K562 (cell line): ENCODE results near the gene DALRD3. TPM values are rescaled to one million over a fixed set of nuclear protein-coding genes. Genes with fewer than 3 reads are reported as not detected.

Source experiments
- ATAC-seq: fragments of 200-7000 bp; cut with Tn5 transposase; 3 replicates; pipeline ENCODE4 v1.9.1; 2020; ENCODE audit warnings: moderate library complexity
- BruUV-seq: library from RNA; stranded (reverse); fragments of 400-500 nt; replicated peaks from 2 replicates; lab custom pipeline; 2021; lab: Mats Ljungman, UMichigan
- CTCF ChIA-PET: fragments of 300-600 bp; formaldehyde crosslinking; extraction: SDS; loops from one replicate; lab custom pipeline; 2021; ENCODE audit warnings: low intra/inter-chr PET ratio; lab: Yijun Ruan, JAX
- POLR2A ChIA-PET: fragments of 300-600, 350-650 bp; sonication (Branson Sonifier 250); formaldehyde crosslinking; extraction: SDS; loops from one replicate; lab custom pipeline; 2021; ENCODE audit warnings: antibody characterized with exemption, inconsistent platforms; lab: Yijun Ruan, JAX
- DNase-seq, 4 experiments: peaks; one replicate each; pipeline versions ENCODE4 v3.0.0 to v3.0.0-alpha.2; 2011 to 2018; ENCODE audit warnings: low spot score in 3 of 4, mixed read lengths in 3 of 4; ENCODE audit errors: extremely low read depth in 1 of 4
- FAIRE-seq: peaks from 2 replicates; lab custom pipeline; 2011; peaks lifted over from hg19 to GRCh38; lab: Jason Lieb, UNC
- H2AFZ ChIP-seq: 2 replicates; pipeline ENCODE4 v1.6.0; 2011; ENCODE audit warnings: low read depth, low read length, control low read depth, inconsistent platforms
- H3K27ac ChIP-seq: fragments of 200-600 bp; 3 replicates; pipeline ENCODE4 v1.8.0; 2011; ENCODE audit warnings: low read depth, mild to moderate bottlenecking, control low read depth, inconsistent platforms, low read length, moderate library complexity, mixed read lengths; ENCODE audit errors: extremely low read depth
- H3K27me3 ChIP-seq, 2 experiments: fragments of 300-600 bp in 1 of 2; 2 replicates in 1 of 2; 3 replicates in 1 of 2; pipeline versions ENCODE4 v1.6.0 to v1.8.0; 2011; ENCODE audit warnings: inconsistent platforms in 2 of 2, low read length in 2 of 2, mild to moderate bottlenecking in 1 of 2, mixed read lengths in 1 of 2, moderate library complexity in 1 of 2; ENCODE audit not compliant: control insufficient read depth in 2 of 2, insufficient read depth in 2 of 2
- H3K36me3 ChIP-seq: fragments of 300-600 bp; 3 replicates; pipeline ENCODE4 v1.8.0; 2011; ENCODE audit warnings: mild to moderate bottlenecking, low read length, inconsistent platforms; ENCODE audit not compliant: control insufficient read depth, insufficient read depth
- H3K4me1 ChIP-seq, 2 experiments: fragments of 200-600 bp in 1 of 2; replicated peaks in 1 of 2; 2 replicates in 1 of 2; 3 replicates in 1 of 2; pipeline versions ENCODE4 v1.5.1 to v1.8.0; 2011; ENCODE audit warnings: inconsistent platforms in 2 of 2, low read length in 2 of 2, mild to moderate bottlenecking in 1 of 2, mixed read lengths in 1 of 2, moderate library complexity in 1 of 2; ENCODE audit not compliant: control insufficient read depth in 2 of 2, insufficient read depth in 2 of 2
- H3K4me2 ChIP-seq: 2 replicates; pipeline ENCODE4 v1.6.1; 2011; ENCODE audit warnings: low read length, control low read depth, inconsistent platforms, mixed read lengths; ENCODE audit not compliant: insufficient read depth
- H3K4me3 ChIP-seq: fragments of 200-600 bp; sonication (generic), shearing (Covaris generic); 2 replicates; pipeline ENCODE4 v1.5.1; 2016; ENCODE audit warnings: control low read depth, inconsistent platforms
- H3K79me2 ChIP-seq: fragments of 200-600 bp; 3 replicates; pipeline ENCODE4 v1.8.0; 2011; ENCODE audit warnings: low read length, inconsistent platforms; ENCODE audit not compliant: control insufficient read depth, insufficient read depth
- H3K9ac ChIP-seq, 2 experiments: 2 replicates each; pipeline versions ENCODE4 v1.6.0 to v1.6.1; 2011; ENCODE audit warnings: low read depth in 2 of 2, low read length in 2 of 2, control low read depth in 1 of 2, inconsistent platforms in 1 of 2, mild to moderate bottlenecking in 1 of 2, mixed read lengths in 1 of 2; ENCODE audit not compliant: insufficient read depth in 1 of 2
- H3K9me1 ChIP-seq: one replicate; pipeline ENCODE4 v1.6.0; 2011; ENCODE audit warnings: inconsistent platforms, mild to moderate bottlenecking, low read length, moderate library complexity; ENCODE audit not compliant: control insufficient read depth, insufficient read depth
- H3K9me3 ChIP-seq: replicated peaks from 2 replicates; pipeline ENCODE4 v1.5.1; 2011; ENCODE audit warnings: low read depth, low read length, inconsistent platforms; ENCODE audit not compliant: control insufficient read depth, insufficient read depth
- H4K20me1 ChIP-seq: replicated peaks from 2 replicates; pipeline ENCODE4 v1.6.1; 2011; ENCODE audit warnings: low read length, inconsistent platforms, mixed read lengths; ENCODE audit not compliant: control insufficient read depth, insufficient read depth
- CREM ChIP-seq: IDR thresholded peaks from 2 replicates; pipeline ENCODE4 v1.6.1; 2014; ENCODE audit warnings: antibody characterized with exemption, low read depth
- FOXK2 ChIP-seq, 2 experiments: fragments of 450-650 bp; IDR thresholded peaks in 1 of 2; conservative IDR thresholded peaks in 1 of 2; 2 replicates each; pipeline ENCODE4 v1.6.1; 2016; ENCODE audit warnings: low read depth in 2 of 2, mild to moderate bottlenecking in 1 of 2
- FUS ChIP-seq: fragments of 200-400 bp; formaldehyde crosslinking; optimal IDR thresholded peaks from 2 replicates; pipeline ENCODE3; 2017; ENCODE audit warnings: low read depth, low read length
- NONO ChIP-seq, 2 experiments: fragments of 200-400 bp in 1 of 2; fragments of 450-650 bp in 1 of 2; formaldehyde crosslinking in 1 of 2; IDR thresholded peaks; 2 replicates each; pipeline ENCODE4 v1.6.1; 2017; ENCODE audit warnings: low read depth in 2 of 2, mild to moderate bottlenecking in 2 of 2, moderate library complexity in 2 of 2, low read length in 1 of 2
- RBM15 ChIP-seq: fragments of 200-400 bp; formaldehyde crosslinking; IDR thresholded peaks from 2 replicates; pipeline ENCODE4 v1.6.1; 2018; ENCODE audit warnings: mild to moderate bottlenecking, low read length, moderate library complexity; ENCODE audit not compliant: insufficient read depth
- SMC3 ChIP-seq: conservative IDR thresholded peaks from 2 replicates; pipeline ENCODE4 v1.6.1; 2011; ENCODE audit warnings: low read depth, low read length, improper control_type of control experiment; ENCODE audit not compliant: insufficient read depth
- SREBF1 ChIP-seq: fragments of 150-350 bp; IDR thresholded peaks from 2 replicates; pipeline ENCODE4 v1.6.1; 2014; ENCODE audit warnings: antibody characterized with exemption, low read depth, low read length, borderline replicate concordance
- STAT5B ChIP-seq: fragments of 250-450 bp; sonication (Bioruptor Pico); IDR thresholded peaks from 2 replicates; pipeline ENCODE4 v1.8.0; 2021; ENCODE audit warnings: mild to moderate bottlenecking, inconsistent platforms
- ZFPM2 ChIP-seq: fragments of 250-450 bp; sonication (Bioruptor Pico); IDR thresholded peaks from 2 replicates; pipeline ENCODE4 v1.5.1; 2022; ENCODE audit warnings: mild to moderate bottlenecking
- ZNF232 ChIP-seq: sonication (generic); formaldehyde crosslinking; IDR thresholded peaks from 2 replicates; pipeline ENCODE4 v1.8.0; 2022; ENCODE audit warnings: mild to moderate bottlenecking, missing genetic modification reagents
- ZNF785 ChIP-seq: fragments of 250-450 bp; sonication (Bioruptor Pico); IDR thresholded peaks from 2 replicates; pipeline ENCODE4 v1.4.0; 2020; ENCODE audit warnings: mild to moderate bottlenecking
- WGBS: fragments of 100-300 bp; shearing (Covaris generic); methylation state at CpG from one replicate; pipeline ENCODE4 v1.1.6; 2016; ENCODE audit warnings: low coverage, mixed read lengths; ENCODE audit not compliant: insufficient coverage; ENCODE audit errors: missing lambda C conversion rate; 5-methylcytosine and 5-hydroxymethylcytosine counted together
- in situ Hi-C: fragments of 300-500 bp; cut with MboI; formaldehyde crosslinking; loops from 4 replicates; pipeline ENCODE4 v1.15.0; 2018; ENCODE audit warnings: inconsistent platforms, mixed read lengths
- intact Hi-C: fragments of 100-400 bp; cut with micrococcal nuclease; formaldehyde crosslinking; loops from 2 replicates; pipeline ENCODE4 v1.14.2; 2022
- polyA plus RNA-seq, 8 experiments: library from polyadenylated mRNA; depleted of rRNA in 4 of 8; stranded (reverse) in 5 of 8; unstranded in 3 of 8; fragments of >200 nt; fragmentation: Nextera tagmentation in 2 of 8; fragmentation: Illumina TruSeq in 1 of 8; extraction: Ambion mirVana in 2 of 8; extraction: Trizol in 1 of 8; gene quantifications; 2 replicates each; pipeline versions ENCODE4 v1.2.1 to v1.2.3, GENCODE V29; 2011 to 2014; ENCODE audit warnings: inconsistent platforms in 1 of 8, missing spikeins in 1 of 8
- total RNA-seq, 7 experiments: library from RNA; depleted of rRNA in 6 of 7; stranded (reverse); fragments of >200 nt in 6 of 7; fragmentation: Illumina TruSeq in 2 of 7; extraction: Trizol in 2 of 7; gene quantifications; 2 replicates each; pipeline versions ENCODE4 v1.2.1 to v1.2.3, GENCODE V29; 2011 to 2021; ENCODE audit warnings: low replicate concordance in 1 of 7
- TF ChIP-seq, protein P1 (sequence below): IDR thresholded peaks from 2 replicates; pipeline ENCODE4 v1.6.1; 2012; ENCODE audit warnings: low read depth, low read length, improper control_type of control experiment, borderline replicate concordance
- TF ChIP-seq, protein P2 (sequence below), 3 experiments: IDR thresholded peaks in 2 of 3; conservative IDR thresholded peaks in 1 of 3; 2 replicates each; pipeline ENCODE4 v1.5.1; 2011 to 2012; ENCODE audit warnings: low read length in 3 of 3, mild to moderate bottlenecking in 3 of 3, control low read depth in 2 of 3, improper control_type of control experiment in 1 of 3, inconsistent platforms in 1 of 3, low read depth in 1 of 3, mixed read lengths in 1 of 3, moderate library complexity in 1 of 3; ENCODE audit not compliant: insufficient read depth in 2 of 3

Gene DALRD3
- total and polyA plus RNA-seq, 9 of the 15 experiments (the other 6 are each of a cell fraction or from before 2014, with no cell fraction given), result 6.6 to 31.3 (median 14.4) TPM

DNA sequence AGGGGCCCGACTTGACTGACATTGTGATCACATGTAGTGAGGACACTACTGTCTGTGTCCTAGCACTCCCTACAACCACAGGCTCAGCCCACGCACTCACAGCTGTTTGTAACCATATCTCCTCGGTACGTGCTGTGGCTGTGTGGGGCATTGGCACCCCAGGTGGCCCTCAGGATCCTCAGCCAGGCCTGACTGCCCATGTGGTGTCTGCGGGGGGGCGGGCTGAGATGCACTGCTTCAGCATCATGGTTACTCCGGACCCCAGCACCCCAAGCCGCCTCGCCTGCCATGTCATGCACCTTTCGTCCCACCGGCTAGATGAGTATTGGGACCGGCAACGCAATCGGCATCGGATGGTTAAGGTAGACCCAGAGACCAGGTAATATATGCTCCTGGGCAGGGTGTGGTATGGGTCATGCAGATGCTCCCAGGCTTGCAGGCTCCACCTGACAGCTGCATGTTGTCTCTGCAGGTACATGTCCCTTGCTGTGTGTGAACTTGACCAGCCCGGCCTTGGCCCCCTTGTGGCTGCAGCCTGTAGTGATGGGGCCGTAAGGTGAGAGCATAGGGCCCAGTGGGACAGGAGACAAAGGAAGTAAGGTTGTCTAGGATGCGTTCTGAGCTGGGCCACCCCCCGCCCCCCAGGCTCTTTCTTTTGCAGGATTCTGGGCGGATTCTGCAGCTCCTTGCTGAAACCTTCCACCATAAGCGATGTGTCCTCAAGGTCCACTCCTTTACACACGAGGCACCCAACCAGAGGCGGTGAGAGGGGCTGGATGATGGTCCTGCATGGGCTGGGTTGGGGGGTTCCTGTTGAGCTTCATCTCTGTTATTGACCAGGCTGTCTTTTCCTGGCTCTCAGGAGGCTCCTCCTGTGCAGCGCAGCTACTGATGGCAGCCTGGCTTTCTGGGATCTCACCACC is 4.4 kb downstream of the DALRD3 start:
- ATAC-seq (peak; percentile 61), DNase-seq (peak in 3 of 4 experiments; percentile 20 to 68 (median 47)), FAIRE-seq (peak; percentile 66)
- no peaks in the 10 kb centered on the region for H3K9me3 ChIP-seq
- H3K36me3 ChIP-seq, result peaks cover 55% of the 10 kb centered on the region; the same call in 2 of the 3 replicates
- 85% methylated on average over 19 of the region's 24 CpGs for WGBS
- no peak overlapping the region for H3K27ac ChIP-seq
- no TSS peak for BruUV-seq
- no peak overlapping the region for H2AFZ ChIP-seq
- POLR2A ChIA-PET, result interaction anchor here (0.5 to 1.1 kb wide), 5 partner anchors 8 to 78 kb away, joined by 3 to 7 read pairs (median 4); partner anchors contain the start of genes IMPDH2 and NDUFAF3
- H3K79me2 ChIP-seq, result peaks cover 46% of the 10 kb centered on the region
- H3K4me2 ChIP-seq, result no peak overlapping the region
- H4K20me1 ChIP-seq, result peaks cover 20% of the 10 kb centered on the region; the same call in 1 of the 2 replicates
- peaks cover 8 to 34% of the 10 kb centered on the region in 2 experiments; a peak in 4 of 5 replicates for H3K4me1 ChIP-seq
- H3K4me3 ChIP-seq, result no peak overlapping the region
- in situ Hi-C loops, result no loop called here
- CTCF ChIA-PET, result interaction anchor here (0.5 kb wide), 1 partner anchor 658 kb away, joined by 7 read pairs; no protein-coding TSS in a partner anchor
- peak overlapping the region in 1 of 2 experiments; percentile 28; a peak in 1 of 4 replicates for H3K9ac ChIP-seq
- H3K27me3 ChIP-seq, result no peaks in the 10 kb centered on the region
- intact Hi-C loops, result loop anchor here (2.0 kb wide), 1 partner anchor 25 kb away; no protein-coding TSS in a partner anchor
- peaks cover 8% of the 10 kb centered on the region for H3K9me1 ChIP-seq
- TF ChIP-seq, protein P1, sequence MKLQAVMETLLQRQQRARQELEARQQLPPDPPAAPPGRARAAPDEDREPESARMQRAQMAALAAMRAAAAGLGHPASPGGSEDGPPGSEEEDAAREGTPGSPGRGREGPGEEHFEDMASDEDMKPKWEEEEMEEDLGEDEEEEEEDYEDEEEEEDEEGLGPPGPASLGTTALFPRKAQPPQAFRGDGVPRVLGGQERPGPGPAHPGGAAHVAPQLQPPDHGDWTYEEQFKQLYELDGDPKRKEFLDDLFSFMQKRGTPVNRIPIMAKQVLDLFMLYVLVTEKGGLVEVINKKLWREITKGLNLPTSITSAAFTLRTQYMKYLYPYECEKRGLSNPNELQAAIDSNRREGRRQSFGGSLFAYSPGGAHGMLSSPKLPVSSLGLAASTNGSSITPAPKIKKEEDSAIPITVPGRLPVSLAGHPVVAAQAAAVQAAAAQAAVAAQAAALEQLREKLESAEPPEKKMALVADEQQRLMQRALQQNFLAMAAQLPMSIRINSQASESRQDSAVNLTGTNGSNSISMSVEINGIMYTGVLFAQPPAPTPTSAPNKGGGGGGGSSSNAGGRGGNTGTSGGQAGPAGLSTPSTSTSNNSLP, result no peak
- TF ChIP-seq, protein P2, sequence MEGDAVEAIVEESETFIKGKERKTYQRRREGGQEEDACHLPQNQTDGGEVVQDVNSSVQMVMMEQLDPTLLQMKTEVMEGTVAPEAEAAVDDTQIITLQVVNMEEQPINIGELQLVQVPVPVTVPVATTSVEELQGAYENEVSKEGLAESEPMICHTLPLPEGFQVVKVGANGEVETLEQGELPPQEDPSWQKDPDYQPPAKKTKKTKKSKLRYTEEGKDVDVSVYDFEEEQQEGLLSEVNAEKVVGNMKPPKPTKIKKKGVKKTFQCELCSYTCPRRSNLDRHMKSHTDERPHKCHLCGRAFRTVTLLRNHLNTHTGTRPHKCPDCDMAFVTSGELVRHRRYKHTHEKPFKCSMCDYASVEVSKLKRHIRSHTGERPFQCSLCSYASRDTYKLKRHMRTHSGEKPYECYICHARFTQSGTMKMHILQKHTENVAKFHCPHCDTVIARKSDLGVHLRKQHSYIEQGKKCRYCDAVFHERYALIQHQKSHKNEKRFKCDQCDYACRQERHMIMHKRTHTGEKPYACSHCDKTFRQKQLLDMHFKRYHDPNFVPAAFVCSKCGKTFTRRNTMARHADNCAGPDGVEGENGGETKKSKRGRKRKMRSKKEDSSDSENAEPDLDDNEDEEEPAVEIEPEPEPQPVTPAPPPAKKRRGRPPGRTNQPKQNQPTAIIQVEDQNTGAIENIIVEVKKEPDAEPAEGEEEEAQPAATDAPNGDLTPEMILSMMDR (IDR thresholded peaks at IDR 0.05 in 2 of 3, conservative IDR thresholded peaks at IDR 0.05 in 1 of 3; ENCODE audit: insufficient read depth in 2 of 3, low read depth in 1 of 3, low read length in 3 of 3), result peak; percentile 61 to 71 (median 71)
- TF ChIP-seq SREBF1 (no peak), CREM (0 out of 2 replicates have a peak, but pooled peaks have one; percentile 29), ZNF785 (CRISPR knock-in tag) (no peak), SMC3 (peak; percentile 68), RBM15 (no peak), STAT5B (no peak), NONO (IDR thresholded peaks at IDR 0.05; ENCODE audit: low read depth in 2 of 2, low read length in 1 of 2) (no peak), FUS (no peak), ZFPM2 (no peak), ZNF232 (CRISPR knock-in tag) (no peak), FOXK2 (conservative IDR thresholded peaks at IDR 0.05 in 1 of 2, IDR thresholded peaks at IDR 0.05 in 1 of 2; ENCODE audit: low read depth in 2 of 2) (no peak)
